GM21786 (cell line): Measurements from ENCODE around the gene SLAMF1.
"Not testable (repeated sequence)": the region's sequence is repeated elsewhere in the genome, so short reads cannot be mapped to it uniquely, and the experiment has no call there.

Source experiments
- ATAC-seq: cut with Tn5 transposase; IDR thresholded peaks from one replicate; pipeline ENCODE4 v1.9.1; 2021; ENCODE audit not compliant: unreplicated experiment

SLAMF1 gene

DNA sequence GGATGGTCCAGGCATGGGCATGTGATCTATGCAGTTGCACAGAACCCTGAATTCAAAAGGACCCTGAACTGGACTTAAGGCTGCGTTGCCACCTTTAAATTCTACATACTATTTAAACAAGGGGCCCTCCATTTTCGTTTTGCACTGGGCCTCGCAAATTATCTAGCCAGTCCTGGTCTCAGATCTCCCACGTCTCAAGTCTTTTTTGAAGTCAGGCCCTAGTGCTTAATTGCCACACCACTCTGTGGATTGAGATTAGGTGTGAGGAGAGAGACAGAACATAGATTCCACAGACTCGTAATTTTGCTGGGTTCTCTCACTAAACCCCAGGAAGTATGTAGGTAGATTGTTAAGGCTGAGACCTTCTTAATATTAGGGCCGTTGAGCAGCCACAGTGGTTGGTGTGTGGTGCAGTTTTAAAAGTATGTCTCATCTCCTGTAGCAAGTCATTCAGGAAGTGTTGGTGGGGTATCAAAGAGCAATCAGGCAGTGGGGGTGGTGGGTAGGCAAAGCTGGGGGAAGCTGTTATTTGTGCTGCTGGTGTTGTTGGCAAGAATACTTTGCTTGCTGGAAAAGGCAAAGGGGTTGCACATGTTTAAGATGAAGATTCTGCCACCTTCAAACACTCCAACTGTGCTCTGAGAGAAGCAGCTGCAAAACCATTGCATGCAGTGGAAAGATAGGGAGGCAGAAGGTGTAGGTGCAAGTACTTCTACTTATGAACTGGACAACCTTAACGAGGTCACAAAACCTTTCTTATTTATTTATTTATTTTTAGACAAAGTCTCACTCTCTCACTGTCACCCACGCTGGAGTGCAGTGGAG, 78.8 kb downstream of the SLAMF1 start:
- no peak for ATAC-seq

- ATAC-seq: no peak
Measured at GRCh38 chr1:160567341-160567740, 79.5 kb downstream of the SLAMF1 start.

DNA sequence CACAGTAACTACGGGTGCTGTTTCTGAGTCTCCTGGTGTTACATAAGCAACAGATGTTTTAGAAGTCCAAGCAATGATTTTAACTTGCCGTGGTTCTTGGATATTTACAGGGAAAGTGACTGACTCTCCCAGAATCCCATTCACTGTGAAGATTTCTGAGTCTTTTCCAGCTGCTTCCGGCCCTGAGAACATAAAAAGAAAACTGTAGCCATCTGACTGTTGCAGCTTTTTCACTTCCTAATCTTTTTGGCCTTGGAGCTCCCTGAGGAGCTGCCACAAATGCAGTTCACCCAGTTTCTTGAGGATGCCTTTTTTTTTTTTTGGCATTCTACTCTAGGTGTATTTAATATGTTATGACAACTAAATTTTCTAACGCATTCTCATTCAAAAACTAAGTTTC, 81.3 kb downstream of the SLAMF1 start:
- no peak for ATAC-seq

GRCh38 chr1:160563230-160563629, 83.6 kb downstream of the SLAMF1 start:
- not testable (repeated sequence) for ATAC-seq

GRCh38 chr1:160562745-160563144, 84.1 kb downstream of the SLAMF1 start:
- not testable (repeated sequence) for ATAC-seq

DNA sequence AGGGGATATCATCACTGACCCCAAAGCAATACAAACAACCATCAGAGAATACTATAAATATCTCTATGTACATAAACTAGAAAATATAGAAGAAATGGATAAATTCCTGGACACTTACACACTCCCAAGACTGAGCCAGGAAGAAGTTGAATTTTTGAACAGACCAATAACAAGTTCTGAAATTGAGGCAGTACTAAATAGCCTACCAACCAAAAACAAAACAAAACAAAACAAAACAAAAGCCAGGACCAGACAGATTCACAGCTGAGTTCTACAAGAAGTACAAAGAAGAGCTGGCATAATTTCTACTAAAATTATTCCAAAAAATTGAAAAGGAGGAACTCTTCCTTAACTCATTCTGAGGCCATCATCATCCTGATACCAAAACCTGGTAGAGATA, 86.0 kb downstream of the SLAMF1 start:
- no peak for ATAC-seq

- no peak for ATAC-seq
Measured at GRCh38 chr1:160560045-160560705, 86.7 kb downstream of the SLAMF1 start.

GRCh38 chr1:160559437-160559836, 87.4 kb downstream of the SLAMF1 start:
- not testable (repeated sequence) for ATAC-seq

GRCh38 chr1:160558660-160559380, 88.0 kb downstream of the SLAMF1 start:
- no peak for ATAC-seq
